Activated T-helper 1 cell treated with anti-CD3 and anti-CD28 coated beads, Interleukin-2, amount 50 U/mL, for 16 hours (primary cell): ENCODE results near the gene VWC2.
"Not testable (repeated sequence)": the region's sequence is repeated elsewhere in the genome, so short reads cannot be mapped to it uniquely, and the experiment has no call there.

Source experiments
- DNase-seq, 2 donors: peaks; one replicate each; pipeline ENCODE4 v3.0.0-alpha.2; 2020; ENCODE audit warnings: low read depth in 1 of 2, low spot score in 1 of 2

Gene VWC2

DNA sequence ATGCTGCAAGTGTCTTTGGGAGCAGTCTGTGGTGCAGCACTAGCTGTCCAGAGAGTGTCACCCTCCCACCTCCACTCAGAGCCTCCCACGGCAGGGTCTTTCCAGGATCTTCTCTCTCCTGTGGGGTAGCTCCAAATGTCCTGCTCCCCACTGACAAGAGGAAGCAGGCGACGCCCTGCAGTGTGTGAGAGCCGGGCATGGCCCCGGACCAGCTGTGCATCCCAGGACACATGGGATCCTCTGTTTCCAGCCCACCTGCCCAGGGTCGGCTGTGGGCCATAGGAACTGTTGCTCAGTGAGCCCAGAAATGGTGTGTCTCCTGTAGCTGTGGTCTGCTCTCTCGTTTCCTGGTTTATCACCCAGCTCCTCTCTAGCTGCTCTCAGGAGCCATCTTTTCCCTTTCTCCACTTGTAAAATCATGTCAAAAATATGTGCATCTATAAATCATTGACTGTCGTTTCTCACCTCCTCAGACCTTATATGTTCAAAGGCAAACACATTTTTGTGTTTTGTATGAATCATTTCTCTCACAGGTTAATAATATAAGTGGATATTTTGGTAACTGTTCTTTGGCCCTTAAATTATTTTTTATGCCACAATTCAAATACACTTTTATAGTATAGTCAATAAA is 74.9 kb downstream of the VWC2 start:
- DNase-seq, result no peak

GRCh38 chr7:49850921-49851613 is 77.6 kb downstream of the VWC2 start:
- DNase-seq, result no peak

DNA sequence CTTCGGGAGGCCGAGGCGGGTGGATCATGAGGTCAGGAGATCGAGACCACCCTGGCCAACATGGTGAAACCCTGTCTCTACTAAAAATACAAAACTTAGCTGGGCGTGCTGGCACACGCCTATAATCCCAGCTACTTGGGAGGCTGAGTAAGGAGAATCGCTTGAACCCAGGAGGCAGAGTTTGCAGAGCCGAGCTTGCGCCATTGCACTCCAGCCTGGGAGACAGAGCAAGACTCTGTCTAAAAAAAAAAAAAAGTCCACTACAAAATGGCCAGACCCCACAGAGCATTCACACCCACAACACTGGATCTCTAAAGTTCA is 78.1 kb downstream of the VWC2 start:
- not testable (repeated sequence) for DNase-seq

DNA sequence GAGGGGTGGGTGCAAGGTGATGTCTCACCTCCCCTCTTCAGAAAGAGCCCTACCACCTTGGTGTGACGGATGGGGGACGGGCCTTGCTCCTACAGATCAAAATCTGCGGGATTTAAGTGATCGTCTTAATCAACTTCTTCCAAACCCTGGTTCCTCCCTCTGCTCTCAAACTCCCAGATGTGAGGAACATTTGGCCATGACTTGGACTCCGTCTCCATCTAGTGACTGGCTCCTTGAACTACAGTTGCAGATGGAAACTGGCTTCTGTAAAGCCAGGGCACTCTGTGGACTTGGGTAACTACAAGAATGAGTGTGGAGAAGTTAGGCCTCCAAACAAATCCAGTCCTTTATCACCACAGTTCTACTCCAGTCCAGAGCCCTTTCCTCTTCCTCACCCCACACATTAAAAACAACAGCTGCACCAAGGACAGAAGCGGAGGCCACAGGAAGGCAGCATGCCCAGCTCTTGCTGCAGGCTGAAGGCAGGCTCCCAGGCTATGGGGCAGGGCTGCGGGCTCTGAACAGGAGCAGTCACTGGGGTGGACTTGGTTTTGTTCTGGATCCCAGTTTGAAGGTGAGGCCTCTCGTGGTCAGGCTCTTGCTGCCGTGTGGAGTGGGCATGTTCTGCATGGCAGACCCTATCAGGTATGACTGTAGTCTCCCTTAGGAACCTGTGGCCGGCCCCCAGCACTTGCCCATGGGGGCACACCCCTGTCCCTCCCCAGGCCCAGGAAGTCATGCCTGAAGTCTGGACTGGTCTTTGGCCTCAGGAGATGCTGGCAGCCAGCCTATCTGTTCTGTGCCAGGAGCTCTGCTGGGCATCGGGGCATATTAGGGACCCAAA is 79.4 kb downstream of the VWC2 start:
- DNase-seq, result no peak

DNA sequence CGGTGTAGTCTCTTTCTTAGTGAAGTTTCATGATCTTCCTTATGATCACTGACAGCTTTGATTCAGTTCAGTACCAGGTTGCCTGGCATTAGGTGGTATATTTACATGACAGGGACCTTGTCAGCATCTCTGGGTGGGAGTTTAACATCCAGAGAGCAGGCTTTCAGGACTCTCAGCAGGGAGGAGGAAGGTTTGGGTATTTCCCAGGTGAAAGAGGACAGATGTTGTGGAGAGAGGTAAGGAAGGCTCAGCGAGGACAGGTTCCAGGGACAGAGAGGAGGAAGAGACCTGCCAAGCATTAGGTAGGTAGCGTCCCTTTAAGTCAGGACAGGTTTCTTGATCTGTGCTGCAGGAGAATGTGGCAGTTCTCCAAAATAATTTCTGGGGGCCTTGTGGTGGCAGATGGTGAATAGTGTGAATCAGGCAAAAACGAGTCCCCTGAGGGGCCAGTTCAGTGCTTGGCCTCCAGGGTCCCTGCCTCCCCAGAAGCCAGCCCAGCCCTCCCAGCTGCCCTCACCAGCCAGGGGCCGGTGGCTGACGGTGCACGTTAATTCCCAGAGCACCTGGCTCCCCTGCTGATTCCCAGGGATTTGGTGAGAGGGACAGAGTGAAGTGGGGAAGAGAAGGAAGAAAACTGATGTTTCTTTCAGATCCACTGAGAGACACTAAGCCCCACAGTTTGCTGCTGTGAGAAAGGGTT is 82.0 kb downstream of the VWC2 start:
- no peak for DNase-seq

- no peak for DNase-seq
Observed at GRCh38 chr7:49860293-49860692, 86.9 kb downstream of the VWC2 start.

DNA sequence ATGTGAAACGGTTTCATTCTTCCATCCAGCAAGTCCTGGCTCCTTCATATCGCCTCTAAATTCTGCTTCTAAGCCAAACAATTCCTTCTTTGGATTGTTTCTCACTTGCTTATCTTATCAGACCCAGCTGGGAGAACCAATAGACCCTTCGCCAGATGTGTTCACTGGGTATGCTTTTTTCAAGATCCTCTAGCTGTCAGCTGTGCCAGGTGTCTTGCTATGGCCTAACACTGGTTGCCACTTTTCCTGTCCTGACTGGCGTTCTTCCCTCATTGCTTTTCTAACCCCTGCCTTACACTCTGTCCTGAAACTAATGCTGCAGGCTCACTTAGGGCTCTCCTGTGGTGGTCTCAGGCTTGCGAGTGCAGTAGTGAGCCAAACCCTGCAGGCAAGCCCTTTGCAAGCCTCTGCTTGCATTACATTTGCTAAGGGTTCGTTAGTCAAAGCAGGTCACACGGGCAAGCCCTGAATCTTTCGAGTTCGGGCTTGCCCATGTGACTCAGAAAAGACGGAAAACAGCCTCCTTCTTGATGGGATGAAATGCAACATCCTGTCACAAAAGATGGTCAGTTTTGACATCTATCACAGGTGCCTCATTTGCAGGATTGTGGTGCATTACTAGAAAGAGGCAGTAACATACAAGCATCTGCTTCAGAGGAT is 92.8 kb downstream of the VWC2 start:
- DNase-seq, result no peak

- DNase-seq, result no peak
Observed at GRCh38 chr7:49866910-49867309, 93.5 kb downstream of the VWC2 start.

DNA sequence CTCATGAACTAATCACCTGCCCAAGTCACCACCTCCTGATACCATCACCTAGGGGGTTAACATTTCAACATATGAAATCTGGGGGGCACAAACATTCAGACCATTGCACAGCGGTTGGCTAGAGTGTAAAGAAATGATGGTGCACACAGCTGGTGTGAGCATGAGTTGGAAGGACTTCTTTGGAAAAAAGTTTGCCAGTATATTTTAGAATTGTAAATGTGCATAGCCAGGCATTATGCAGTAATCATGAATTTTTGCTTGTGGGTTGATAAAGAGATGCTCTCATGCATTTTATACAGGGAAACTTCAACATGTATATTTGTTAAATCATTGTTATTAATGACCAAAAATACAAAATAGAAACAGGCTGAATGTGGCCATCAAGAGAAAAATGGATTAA is 100.0 kb downstream of the VWC2 start:
- no peak for DNase-seq

DNA sequence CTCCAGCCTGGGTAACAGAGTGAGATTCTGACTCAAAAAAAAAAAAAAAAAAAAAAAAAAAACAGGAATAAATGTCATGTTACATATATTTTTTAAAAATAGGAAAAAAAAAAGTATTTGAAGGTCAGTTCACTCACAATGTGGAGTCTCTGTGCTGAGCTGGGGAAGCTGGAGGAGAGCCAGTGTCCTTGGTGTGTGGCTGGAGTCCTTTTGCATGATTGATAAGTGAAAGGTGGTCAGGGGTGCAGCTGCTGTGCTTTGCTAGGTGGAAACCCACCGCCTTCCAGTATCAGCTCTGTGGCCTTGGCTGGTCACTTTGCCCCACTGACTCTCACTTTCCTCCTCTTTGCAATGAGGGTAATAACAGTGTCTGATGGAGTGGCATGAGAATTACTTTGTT is 101.9 kb downstream of the VWC2 start:
- DNase-seq, result no peak

- DNase-seq, result no peak
Observed at GRCh38 chr7:49876202-49876601, 102.8 kb downstream of the VWC2 start.

- DNase-seq, result no peak
Observed at GRCh38 chr7:49878089-49878488, 104.7 kb downstream of the VWC2 start.

GRCh38 chr7:49878627-49879026 is 105.2 kb downstream of the VWC2 start:
- DNase-seq, result no peak

DNA sequence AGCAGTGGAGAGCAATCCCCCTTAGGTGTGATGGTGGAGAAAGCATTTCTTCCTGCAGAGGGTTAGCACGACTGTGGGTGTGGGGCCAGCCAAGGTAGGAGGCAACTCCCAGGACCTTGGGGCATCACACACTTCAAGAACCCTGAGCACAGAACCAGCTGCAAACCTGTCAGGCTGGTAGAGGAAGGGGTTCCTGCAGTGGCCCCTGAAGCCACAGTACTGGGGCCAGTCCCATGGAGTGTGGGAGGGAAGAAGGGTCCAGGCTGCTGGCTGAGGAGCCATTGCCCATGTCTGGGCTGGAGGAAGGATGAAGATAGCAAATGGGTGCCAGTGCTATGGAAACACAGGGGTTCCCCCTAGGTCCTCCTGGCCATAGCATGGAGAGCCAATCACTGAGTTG is 110.5 kb downstream of the VWC2 start:
- no peak for DNase-seq

DNA sequence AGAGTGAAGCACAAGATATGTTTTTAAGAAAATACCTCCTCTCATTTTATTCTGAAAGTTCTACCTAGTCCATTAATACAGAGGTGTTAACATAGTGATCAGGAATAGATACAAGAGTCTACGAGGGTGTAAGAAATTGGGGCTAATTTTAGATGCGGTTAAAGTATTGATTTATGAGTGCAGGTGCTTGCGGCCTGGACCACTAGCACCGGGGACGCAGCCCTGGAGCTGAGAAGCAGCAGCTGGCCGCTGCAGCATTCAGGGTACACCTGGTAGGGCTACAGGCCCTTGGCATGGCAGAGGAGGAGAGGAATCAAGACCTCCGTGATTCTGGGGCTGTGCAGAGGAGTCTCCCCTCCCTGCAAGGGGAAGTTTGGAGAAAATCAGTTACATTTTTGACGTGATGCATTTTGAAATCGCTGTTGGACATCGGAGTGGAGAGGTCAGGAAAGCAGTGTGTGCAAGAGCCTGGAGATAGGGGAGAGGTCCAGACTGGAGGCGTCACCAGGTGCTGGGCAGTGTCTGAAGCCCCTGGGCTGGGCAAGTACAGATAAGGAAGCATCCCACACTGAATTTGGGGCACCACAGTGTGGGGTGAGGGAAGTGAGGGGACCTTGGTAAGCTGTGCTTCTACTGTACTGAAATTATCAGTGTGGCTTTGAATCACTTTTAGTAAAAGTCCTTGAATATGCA is 112.3 kb downstream of the VWC2 start:
- DNase-seq, result no peak

DNA sequence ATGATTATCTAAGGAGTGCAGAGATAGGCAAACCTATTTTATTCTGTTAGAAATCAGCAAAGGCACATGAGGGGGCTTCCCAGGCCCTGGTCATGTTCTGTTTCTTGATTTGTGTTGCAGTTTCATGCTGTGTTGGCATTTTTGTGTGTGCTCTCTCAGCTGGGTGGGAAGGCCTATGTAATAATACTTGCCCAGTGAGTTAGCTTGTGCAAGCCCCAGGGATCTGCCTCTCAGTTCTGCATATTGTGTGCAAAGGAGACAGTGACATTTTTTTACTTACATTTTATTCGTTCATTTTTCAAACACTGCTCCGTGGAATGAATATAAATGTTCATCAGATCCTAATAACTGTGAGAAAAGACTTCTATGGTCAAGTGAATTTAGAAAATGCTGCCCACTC is 119.0 kb downstream of the VWC2 start:
- no peak for DNase-seq

DNA sequence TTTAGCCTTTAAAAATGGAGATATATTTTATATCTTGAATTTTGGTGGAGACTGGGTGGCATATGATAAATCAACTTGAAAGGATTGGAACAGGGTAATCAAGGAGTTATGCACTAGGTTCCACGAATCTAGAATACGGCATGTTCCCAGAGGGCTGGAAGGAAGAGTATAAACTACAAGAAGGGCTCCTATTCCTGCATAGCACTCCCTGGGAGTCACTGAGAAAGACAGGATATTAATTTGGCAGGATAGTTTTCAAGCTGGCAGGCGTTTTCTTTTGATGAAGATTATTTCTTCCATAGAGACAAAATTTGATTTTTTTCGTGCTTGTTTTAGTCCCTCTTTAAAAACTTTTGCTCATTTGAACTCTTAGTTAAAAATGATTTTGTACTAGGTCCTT is 119.7 kb downstream of the VWC2 start:
- no peak for DNase-seq

GRCh38 chr7:49894543-49894942 is 121.1 kb downstream of the VWC2 start:
- DNase-seq, result no peak

DNA sequence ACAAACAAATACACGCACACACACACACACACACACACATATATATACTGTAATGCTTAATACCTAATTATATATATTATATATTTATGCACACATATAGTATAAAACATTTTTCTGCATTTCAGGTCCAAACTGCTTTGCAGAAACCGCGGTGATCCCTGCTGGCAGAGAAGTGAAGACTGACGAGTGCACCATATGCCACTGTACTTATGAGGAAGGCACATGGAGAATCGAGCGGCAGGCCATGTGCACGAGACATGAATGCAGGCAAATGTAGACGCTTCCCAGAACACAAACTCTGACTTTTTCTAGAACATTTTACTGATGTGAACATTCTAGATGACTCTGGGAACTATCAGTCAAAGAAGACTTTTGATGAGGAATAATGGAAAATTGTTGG is 138.5 kb downstream of the VWC2 start:
- DNase-seq, result no peak

DNA sequence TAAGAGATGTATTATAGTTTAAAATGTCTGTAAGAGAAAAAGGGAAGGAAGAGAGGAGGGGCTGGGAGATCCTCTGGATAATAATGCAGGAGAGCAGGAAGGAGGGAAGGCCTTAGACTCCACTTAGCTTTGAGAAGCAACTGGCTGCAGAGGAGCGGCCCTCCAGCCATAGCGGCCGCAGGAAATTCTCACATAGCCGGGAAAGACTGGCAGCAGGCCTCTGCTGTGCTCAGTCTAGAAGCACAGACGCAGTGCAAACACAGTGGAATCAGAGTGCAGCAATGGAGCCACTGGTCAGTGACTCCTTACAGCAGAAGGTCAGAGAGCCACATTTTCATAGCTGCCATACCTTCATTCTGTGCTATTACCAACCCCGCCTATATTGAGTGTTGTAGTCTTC is 153.3 kb downstream of the VWC2 start:
- no peak for DNase-seq

GRCh38 chr7:49927631-49928030 is 154.2 kb downstream of the VWC2 start:
- no peak for DNase-seq
